HG03196 (cell line): Measurements from ENCODE around the gene ZPR1.
"Not testable (repeated sequence)": the region's sequence is repeated elsewhere in the genome, so short reads cannot be mapped to it uniquely, and the experiment has no call there.

ENCODE experiments used
- ATAC-seq: cut with Tn5 transposase; IDR thresholded peaks from one replicate; pipeline ENCODE4 v1.9.1; 2021; ENCODE audit not compliant: unreplicated experiment

The ZPR1 gene, protein sequence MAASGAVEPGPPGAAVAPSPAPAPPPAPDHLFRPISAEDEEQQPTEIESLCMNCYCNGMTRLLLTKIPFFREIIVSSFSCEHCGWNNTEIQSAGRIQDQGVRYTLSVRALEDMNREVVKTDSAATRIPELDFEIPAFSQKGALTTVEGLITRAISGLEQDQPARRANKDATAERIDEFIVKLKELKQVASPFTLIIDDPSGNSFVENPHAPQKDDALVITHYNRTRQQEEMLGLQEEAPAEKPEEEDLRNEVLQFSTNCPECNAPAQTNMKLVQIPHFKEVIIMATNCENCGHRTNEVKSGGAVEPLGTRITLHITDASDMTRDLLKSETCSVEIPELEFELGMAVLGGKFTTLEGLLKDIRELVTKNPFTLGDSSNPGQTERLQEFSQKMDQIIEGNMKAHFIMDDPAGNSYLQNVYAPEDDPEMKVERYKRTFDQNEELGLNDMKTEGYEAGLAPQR

DNA sequence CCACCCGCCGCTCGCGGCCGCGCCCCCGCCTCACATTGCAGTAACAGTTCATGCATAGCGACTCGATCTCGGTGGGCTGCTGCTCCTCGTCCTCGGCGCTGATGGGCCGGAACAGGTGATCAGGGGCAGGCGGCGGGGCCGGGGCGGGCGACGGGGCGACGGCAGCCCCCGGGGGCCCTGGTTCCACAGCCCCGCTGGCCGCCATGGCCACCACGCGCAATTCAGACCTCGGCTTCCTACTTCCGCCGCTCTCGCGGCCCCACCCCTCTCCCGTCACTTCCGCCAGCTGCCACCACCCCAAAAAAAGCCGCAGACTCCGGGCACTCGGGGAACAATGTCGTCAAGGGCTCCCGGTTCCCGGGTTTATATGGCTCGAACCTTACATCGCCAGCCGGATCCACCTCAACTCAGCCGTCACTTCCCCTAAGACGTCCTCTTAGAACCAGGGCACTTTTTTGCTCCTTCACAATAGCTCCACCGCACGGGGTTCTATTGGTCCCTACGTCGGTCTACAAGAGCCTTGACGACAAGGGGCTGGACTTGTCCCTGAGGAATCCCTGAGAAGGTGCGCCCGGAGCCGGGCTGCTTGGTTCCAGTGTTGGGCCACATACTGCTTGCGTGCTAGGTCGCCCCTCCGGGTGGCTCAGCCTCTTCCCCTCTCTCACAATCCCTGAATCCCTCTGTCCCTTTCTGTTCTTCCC lies at the start of gene ZPR1:
Gene ZPR1, minus strand, starts transcription at position 238 of the 701 bp plus-strand sequence. Its CDS starts 33 bp downstream, at position 205.
- ATAC-seq: peak; percentile 87

DNA sequence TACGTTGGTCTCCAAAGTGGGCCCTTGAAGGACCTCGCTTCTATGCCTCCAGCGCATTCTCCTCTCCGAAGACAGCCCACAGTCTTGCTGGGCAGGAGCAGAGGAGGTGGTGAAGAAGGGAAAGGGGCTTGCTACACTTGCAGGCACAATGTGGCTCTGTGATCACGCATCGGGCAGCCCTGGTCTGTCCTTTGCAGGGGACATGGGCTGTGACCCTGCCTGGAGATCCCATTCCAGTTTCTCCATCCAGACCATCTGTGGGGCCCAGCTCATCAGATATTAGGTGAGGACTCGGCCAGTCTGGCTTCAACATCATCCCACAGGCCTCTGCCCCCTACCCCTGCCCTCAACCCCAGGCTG lies 48.8 kb upstream of the ZPR1 start:
- no peak for ATAC-seq

DNA sequence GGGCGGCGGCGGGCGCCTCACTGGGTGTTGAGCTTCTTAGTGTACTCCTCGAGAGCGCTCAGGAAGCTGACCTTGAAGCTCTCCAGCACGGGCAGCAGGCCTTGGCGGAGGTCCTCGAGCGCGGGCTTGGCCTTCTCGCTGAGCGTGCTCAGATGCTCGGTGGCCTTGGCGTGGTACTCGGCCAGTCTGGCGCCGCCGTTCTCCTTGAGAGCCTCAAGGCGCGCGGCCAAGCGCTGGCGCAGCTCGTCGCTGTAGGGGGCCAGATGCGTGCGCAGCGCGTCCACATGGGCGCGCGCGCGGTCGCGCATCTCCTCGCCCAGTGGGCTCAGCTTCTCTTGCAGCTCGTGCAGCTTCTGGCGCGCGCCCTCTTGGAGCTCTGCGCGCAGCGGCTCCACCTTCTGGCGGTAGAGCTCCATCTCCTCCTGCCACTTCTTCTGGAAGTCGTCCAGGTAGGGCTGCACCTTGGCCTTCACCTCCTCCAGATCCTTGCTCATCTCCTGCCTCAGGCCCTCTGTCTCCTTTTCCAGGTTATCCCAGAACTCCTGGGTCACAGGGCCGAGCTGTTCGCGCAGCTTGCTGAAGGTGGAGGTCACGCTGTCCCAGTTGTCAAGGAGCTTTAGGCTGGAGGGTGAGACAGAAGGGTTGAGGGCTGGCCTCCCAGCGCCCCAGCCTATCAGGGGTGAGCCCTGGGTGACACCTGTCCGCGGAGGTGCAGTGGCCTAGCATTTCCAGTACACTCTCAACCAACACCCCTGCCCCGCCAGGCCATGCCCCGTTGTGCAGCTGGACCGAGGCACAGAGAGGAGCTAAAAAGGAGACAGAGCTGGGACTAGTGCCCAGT lies 48.2 kb upstream of the ZPR1 start:
- ATAC-seq: peak; percentile 74

DNA sequence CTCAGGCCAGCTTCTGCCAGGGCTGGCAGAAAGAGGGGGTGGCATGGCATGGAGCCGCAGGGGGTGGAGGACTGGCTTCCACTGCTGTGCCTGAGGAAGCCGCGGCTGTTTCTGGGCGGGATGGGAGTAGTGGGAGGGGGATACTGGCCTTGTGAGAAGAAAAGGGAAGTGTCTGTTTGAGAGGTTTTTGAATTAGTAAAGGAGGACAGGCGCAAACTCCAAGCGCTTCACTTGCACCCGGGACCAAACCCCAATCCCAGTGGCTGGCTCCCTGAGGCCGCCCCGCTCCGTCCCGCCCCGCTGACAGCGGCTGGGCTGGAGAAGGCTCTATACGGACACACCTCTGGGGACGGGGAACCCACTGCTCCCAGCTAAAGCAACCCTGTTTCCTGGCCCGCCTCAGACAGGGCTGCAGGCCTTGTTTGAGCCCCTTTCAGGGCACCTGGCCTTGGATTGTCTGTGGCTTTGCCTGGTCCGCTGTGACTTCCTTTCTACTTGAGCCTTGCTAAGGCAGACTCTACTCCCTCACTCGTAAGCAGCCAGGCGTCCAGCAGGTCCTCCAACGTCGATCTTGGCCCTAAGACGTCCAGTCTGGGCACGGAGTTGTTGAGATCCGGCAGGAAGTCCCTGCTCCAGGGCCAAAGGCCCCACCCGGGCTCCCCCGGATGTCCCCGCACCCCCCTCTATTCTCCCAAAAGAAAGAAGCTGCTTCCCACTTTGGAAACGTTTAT lies 47.4 kb upstream of the ZPR1 start:
- ATAC-seq: no peak

DNA sequence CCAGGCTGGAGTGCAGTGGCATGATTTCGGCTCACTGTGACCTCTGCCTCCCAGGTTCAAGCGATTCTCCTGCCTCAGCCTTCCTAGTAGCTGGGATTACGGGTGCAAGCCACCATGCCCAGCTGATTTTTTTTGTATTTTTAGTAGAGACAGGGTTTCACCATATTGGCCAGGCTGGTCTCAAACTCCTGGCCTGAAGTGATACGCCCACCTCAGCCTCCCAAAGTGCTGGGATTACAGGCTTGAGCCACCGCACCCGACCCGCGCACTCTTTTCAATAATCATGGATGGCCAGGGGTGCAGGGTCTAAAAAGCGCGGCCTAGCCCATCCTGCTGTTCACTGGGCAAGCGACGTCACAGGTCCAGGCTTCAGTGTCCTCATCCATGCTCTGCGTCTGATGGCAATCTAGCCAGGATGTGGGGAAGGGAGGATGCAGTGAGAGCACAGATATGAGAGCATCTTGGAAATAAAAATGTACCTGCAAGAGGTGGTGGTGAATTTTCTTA lies 46.8 kb upstream of the ZPR1 start:
- ATAC-seq: not testable (repeated sequence)

DNA sequence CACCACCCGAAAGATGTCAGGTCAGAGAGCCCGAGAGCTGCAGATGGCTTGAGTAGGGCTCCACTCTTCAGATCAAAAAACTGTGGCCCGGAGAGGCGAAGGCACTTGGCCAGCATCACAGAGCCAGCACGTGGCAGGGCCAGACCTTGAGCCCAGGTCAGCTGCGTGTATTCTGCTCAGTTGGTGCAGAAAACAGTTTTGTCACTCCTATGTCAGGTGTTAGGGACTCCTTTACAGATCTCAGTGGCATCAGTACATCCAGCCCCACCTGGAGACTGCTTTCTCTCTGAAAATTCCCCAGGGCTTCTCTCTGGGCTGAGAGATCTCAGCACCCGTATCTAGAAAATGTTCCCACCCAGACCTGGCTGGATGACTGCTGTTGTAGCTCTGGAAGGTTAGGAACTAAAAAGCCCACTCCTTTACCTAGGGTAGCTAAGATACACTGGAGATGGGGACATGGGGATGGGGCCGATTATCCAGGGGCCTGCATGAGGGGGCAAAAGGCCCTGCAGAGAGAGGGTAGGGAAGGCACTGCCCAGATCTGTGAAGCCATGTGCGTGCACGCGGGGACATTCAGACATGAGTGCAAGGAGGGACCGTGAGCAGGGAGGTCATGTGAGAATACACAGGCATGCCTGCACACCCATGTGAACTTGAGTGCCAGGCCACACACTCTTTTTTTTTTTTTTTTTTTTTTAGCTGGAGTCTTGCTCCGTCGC lies 46.2 kb upstream of the ZPR1 start:
- no peak for ATAC-seq

DNA sequence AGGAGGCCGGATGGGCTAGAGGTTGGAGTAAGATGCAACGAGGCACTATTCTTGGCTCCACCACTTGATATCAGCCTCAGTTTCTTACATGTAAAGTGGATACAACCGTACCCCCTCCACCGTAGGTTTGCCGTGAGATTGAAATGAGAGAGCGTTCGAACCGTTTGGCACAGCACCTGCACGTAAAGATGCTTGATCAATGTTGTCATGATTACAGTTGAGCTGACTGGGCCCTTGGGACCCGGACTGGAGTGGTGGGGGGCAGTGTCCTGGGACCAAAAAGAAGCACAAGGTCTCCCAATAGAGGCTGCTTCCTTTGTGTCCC lies 45.6 kb upstream of the ZPR1 start:
- ATAC-seq: no peak

DNA sequence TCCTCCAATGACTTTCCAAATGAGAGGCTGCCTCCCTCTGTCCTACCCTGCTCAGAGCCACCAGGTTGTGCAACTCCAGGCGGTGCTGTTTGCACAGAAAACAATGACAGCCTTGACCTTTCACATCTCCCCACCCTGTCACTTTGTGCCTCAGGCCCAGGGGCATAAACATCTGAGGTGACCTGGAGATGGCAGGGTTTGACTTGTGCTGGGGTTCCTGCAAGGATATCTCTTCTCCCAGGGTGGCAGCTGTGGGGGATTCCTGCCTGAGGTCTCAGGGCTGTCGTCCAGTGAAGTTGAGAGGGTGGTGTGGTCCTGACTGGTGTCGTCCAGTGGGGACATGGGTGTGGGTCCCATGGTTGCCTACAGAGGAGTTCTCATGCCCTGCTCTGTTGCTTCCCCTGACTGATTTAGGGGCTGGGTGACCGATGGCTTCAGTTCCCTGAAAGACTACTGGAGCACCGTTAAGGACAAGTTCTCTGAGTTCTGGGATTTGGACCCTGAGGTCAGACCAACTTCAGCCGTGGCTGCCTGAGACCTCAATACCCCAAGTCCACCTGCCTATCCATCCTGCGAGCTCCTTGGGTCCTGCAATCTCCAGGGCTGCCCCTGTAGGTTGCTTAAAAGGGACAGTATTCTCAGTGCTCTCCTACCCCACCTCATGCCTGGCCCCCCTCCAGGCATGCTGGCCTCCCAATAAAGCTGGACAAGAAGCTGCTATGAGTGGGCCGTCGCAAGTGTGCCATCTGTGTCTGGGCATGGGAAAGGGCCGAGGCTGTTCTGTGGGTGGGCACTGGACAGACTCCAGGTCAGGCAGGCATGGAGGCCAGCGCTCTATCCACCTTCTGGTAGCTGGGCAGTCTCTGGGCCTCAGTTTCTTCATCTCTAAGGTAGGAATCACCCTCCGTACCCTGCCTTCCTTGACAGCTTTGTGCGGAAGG lies 44.8 kb upstream of the ZPR1 start:
- no peak for ATAC-seq

DNA sequence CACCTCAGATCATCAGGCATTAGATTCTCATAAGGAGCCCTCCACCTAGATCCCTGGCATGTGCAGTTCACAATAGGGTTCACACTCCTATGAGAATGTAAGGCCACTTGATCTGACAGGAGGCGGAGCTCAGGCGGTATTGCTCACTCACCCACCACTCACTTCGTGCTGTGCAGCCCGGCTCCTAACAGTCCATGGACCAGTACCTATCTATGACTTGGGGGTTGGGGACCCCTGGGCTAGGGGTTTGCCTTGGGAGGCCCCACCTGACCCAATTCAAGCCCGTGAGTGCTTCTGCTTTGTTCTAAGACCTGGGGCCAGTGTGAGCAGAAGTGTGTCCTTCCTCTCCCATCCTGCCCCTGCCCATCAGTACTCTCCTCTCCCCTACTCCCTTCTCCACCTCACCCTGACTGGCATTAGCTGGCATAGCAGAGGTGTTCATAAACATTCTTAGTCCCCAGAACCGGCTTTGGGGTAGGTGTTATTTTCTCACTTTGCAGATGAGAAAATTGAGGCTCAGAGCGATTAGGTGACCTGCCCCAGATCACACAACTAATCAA lies 44.0 kb upstream of the ZPR1 start:
- ATAC-seq: no peak

DNA sequence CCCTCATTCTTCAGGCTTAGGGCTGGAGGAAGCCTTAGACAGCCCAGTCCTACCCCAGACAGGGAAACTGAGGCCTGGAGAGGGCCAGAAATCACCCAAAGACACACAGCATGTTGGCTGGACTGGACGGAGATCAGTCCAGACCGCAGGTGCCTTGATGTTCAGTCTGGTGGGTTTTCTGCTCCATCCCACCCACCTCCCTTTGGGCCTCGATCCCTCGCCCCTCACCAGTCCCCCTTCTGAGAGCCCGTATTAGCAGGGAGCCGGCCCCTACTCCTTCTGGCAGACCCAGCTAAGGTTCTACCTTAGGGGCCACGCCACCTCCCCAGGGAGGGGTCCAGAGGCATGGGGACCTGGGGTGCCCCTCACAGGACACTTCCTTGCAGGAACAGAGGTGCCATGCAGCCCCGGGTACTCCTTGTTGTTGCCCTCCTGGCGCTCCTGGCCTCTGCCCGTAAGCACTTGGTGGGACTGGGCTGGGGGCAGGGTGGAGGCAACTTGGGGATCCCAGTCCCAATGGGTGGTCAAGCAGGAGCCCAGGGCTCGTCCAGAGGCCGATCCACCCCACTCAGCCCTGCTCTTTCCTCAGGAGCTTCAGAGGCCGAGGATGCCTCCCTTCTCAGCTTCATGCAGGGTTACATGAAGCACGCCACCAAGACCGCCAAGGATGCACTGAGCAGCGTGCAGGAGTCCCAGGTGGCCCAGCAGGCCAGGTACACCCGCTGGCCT lies 42.5 kb upstream of the ZPR1 start:
- ATAC-seq: no peak

DNA sequence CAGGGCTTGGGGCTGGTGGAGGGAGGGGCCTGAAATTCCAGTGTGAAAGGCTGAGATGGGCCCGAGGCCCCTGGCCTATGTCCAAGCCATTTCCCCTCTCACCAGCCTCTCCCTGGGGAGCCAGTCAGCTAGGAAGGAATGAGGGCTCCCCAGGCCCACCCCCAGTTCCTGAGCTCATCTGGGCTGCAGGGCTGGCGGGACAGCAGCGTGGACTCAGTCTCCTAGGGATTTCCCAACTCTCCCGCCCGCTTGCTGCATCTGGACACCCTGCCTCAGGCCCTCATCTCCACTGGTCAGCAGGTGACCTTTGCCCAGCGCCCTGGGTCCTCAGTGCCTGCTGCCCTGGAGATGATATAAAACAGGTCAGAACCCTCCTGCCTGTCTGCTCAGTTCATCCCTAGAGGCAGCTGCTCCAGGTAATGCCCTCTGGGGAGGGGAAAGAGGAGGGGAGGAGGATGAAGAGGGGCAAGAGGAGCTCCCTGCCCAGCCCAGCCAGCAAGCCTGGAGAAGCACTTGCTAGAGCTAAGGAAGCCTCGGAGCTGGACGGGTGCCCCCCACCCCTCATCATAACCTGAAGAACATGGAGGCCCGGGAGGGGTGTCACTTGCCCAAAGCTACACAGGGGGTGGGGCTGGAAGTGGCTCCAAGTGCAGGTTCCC lies 41.8 kb upstream of the ZPR1 start, which contains the start of gene APOC3:
Gene APOC3, plus strand, starts transcription at position 383 of the 659 bp plus-strand sequence. CDS start 676 bp downstream, outside the sequence.
- ATAC-seq: no peak

DNA sequence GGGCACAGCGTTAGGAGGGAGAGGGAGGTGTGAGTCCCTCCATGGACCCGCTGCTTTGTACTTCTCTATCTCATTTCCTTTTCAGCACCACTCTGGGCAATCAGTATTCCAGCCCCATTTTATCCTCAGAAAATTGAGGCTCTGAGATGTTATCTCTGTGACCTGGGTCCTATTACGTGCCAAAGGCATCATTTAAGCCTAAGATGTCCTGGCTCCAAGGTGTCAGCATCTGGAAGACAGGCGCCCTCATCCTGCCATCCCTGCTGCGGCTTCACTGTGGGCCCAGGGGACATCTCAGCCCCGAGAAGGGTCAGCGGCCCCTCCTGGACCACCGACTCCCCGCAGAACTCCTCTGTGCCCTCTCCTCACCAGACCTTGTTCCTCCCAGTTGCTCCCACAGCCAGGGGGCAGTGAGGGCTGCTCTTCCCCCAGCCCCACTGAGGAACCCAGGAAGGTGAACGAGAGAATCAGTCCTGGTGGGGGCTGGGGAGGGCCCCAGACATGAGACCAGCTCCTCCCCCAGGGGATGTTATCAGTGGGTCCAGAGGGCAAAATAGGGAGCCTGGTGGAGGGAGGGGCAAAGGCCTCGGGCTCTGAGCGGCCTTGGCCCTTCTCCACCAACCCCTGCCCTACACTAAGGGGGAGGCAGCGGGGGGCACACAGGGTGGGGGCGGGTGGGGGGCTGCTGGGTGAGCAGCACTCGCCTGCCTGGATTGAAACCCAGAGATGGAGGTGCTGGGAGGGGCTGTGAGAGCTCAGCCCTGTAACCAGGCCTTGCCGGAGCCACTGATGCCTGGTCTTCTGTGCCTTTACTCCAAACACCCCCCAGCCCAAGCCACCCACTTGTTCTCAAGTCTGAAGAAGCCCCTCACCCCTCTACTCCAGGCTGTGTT lies 41.1 kb upstream of the ZPR1 start:
- ATAC-seq: no peak

DNA sequence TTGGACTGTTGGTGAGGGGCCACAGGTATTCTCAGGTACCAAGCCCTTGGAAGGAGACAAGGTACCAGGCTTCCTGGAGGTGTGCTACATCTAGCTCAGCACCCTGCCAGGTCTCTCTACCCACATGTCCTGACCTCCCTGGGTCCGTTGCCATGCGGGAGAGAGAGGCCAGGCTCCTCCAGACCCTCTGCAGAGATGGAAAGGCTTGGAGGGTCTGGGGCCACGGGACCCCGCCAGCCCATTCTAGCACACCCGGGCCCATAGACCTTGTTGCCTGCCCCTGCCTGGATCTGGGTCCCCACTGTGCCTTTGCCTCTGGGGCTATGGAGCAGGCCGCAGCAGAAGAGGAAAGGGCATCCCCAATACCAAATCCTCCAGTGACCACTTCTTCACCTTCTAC lies 39.6 kb upstream of the ZPR1 start:
- ATAC-seq: no peak

DNA sequence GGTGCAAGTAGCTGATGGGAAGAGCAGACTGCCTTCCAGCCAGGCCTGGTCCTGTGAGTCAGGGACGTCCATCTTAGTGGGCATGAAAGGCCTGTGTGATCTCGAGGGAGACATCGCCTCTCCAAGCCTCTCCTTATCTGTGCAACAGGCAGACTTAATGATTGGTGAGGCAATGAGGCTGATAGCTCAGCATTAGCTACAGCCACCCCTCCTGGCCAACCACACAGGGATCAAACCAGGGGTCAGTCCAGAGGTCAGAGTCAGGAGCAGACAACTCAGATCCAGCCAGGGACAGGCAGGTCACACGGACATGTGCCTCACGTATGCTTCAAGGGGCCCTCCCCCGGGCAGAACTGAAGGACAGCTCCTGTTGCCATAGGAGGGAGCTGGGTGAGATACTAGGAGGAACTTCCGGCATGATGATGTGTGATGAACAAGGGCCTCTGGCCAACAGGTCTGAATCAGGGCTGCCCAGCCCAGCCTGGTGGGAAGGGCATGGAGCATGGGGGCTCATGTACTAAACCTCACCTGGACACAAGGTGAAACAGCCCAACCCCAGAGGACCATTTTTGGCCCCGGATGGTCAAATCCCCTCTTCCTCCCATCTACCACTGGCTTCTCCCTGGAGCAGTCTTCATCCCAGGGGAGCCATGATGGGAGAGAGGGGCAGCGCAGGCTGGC lies 39.1 kb upstream of the ZPR1 start:
- no peak for ATAC-seq

DNA sequence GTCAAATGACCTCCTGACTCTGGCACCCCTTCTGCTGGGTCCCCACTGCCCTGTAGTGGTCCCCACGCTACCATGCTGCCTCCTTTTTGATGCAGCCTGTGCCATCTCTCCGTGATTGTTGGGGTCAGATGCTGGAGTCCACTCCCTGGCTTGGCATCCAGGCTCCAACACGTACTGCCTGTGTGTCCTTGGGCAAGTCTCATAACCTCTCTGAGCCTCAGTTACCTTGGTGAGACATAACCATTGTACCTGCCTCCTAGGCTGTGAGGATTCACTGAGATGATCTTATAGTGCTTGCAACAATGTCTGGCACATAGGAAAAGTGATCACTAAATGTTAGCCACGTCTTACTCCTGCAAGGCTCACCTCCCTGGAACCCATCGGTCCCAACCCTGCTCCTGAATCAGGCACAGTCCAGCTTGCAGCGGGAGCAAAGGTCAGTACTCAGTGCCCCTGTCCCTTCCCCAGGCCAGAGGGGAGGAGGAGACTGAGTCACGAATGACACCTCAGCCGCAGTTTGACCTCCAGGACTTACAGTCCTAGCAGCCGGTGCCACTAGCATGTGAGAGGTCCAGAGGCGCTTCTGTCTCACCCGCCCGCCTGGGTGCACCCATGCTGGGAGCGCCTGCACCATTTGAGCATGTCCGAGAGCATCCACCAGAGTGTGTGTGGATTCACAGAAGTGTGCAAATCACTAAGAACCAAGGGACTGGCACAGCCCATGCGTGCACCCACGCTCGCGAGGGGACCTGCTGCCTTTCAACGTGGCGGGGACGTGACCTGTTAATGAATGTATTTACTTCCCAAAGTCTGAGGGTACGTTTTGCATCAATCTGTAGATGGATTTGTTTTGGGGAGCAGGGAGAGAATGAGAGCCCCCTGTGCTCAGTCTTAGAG lies 38.3 kb upstream of the ZPR1 start:
- ATAC-seq: no peak
